SK-N-SH (cell line): ENCODE data around the gene NAT9.

Experiments
- EP300 ChIP-seq, 2 experiments: IDR thresholded peaks; 2 replicates each; pipeline versions ENCODE4 v1.4.0 to v1.6.1; 2012; ENCODE audit warnings: borderline replicate concordance in 1 of 2, low read depth in 1 of 2, low read length in 1 of 2
- GABPA ChIP-seq: IDR thresholded peaks from 2 replicates; pipeline ENCODE4 v1.4.0; 2012; ENCODE audit warnings: low read depth, mild to moderate bottlenecking
- RXRA ChIP-seq: IDR thresholded peaks from 2 replicates; pipeline ENCODE4 v1.4.0; 2012; ENCODE audit warnings: low read depth, mild to moderate bottlenecking, borderline replicate concordance
- SIN3A ChIP-seq: IDR thresholded peaks from 2 replicates; pipeline ENCODE4 v1.6.1; 2012; ENCODE audit warnings: low read depth, mild to moderate bottlenecking, low read length, moderate library complexity, borderline replicate concordance
- TCF12 ChIP-seq: IDR thresholded peaks from 2 replicates; pipeline ENCODE4 v1.4.0; 2012
- TEAD4 ChIP-seq: IDR thresholded peaks from 2 replicates; pipeline ENCODE4 v1.4.0; 2012; ENCODE audit warnings: mild to moderate bottlenecking, borderline replicate concordance; ENCODE audit not compliant: insufficient read depth
- TF ChIP-seq, protein P1 (sequence below): fragments of 200-600 bp; sonication (generic); IDR thresholded peaks from 2 replicates; pipeline ENCODE4 v1.6.1; 2017; ENCODE audit warnings: antibody characterized with exemption, mild to moderate bottlenecking, moderate library complexity

GRCh38 chr17:74808714-74809430 lies 32.7 kb upstream of the NAT9 start:
- TF ChIP-seq, protein P1, sequence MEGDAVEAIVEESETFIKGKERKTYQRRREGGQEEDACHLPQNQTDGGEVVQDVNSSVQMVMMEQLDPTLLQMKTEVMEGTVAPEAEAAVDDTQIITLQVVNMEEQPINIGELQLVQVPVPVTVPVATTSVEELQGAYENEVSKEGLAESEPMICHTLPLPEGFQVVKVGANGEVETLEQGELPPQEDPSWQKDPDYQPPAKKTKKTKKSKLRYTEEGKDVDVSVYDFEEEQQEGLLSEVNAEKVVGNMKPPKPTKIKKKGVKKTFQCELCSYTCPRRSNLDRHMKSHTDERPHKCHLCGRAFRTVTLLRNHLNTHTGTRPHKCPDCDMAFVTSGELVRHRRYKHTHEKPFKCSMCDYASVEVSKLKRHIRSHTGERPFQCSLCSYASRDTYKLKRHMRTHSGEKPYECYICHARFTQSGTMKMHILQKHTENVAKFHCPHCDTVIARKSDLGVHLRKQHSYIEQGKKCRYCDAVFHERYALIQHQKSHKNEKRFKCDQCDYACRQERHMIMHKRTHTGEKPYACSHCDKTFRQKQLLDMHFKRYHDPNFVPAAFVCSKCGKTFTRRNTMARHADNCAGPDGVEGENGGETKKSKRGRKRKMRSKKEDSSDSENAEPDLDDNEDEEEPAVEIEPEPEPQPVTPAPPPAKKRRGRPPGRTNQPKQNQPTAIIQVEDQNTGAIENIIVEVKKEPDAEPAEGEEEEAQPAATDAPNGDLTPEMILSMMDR = no peak
- no peak for TF ChIP-seq TCF12
- no peak for TF ChIP-seq GABPA
- TF ChIP-seq RXRA = no peak
- no peak for TF ChIP-seq SIN3A
- no peak for TF ChIP-seq EP300 (IDR thresholded peaks at IDR 0.05; ENCODE audit: borderline replicate concordance in 1 of 2, low read depth in 1 of 2, low read length in 1 of 2)
- TF ChIP-seq TEAD4 = no peak
